ENCODE measurements around the gene NAALADL2.
"Not testable (repeated sequence)": the region's sequence is repeated elsewhere in the genome, so short reads cannot be mapped to it uniquely, and the experiment has no call there.

The NAALADL2 gene

GRCh38 chr3:175526191-175526590 is 667.1 kb downstream of the NAALADL2 start:
- Histone ChIP-seq H3K27ac (ENCODE audit: low read depth, low read length) (no peak overlapping the region), H3K9ac (ENCODE audit: low read length) (no peak overlapping the region), H3K4me1 (ENCODE audit: insufficient read depth, low read length) (no peaks in the 10 kb centered on the region), H3K36me3 (ENCODE audit: insufficient read depth, low read length) (no peaks in the 10 kb centered on the region), H3K9me3 (ENCODE audit: low read length) (no peaks in the 10 kb centered on the region), H3K4me3 (ENCODE audit: low read depth in 1 of 2, low read length in 2 of 2) (peak overlapping the region in 1 of 2 donors; percentile 32), H3K27me3 (ENCODE audit: control insufficient read depth in 1 of 2, insufficient read depth in 2 of 2, low read length in 2 of 2) (no peaks in the 10 kb centered on the region)

DNA sequence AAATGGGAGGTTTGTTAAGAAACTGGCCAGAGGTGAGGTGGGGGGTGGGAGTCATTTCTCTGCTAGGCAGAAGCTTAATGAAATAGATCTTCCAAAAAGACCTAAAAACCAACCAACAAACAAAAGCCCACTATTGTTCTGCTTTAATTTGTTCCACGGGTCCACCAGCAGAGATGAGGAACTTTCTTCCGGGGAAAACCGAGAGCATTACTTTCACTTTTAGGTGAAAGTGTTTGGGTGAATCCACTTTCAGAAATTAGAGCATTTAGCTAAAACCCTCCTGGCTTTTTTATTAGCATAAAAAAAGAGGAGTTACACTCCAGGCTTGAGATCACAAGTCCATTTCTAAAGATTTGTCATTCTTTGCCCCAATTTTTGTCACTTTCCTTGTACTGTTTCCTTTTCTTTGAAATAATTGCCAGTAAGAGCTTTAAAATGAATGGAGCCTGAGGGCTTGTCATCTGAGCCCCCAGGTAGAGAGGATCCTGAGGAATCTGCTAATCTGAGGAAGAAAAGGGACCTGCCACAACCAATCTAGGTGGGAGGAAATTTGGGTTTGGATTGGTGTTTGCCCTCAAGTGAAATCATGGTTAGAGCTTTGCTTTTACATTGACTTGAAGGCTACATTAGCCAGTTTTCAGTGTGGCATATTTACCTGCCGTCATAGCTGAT is 667.6 kb downstream of the NAALADL2 start:
- Histone ChIP-seq H3K36me3 (ENCODE audit: insufficient read depth, low read length) (no peaks in the 10 kb centered on the region), H3K4me3 (ENCODE audit: low read depth in 1 of 2, low read length in 2 of 2) (peak overlapping the region; percentile 11 to 32), H3K9me3 (ENCODE audit: low read length) (no peaks in the 10 kb centered on the region), H3K4me1 (ENCODE audit: insufficient read depth, low read length) (no peaks in the 10 kb centered on the region), H3K27ac (ENCODE audit: low read depth, low read length) (no peak overlapping the region), H3K27me3 (ENCODE audit: control insufficient read depth in 1 of 2, insufficient read depth in 2 of 2, low read length in 2 of 2) (no peaks in the 10 kb centered on the region), H3K9ac (ENCODE audit: low read length) (no peak overlapping the region)

GRCh38 chr3:175528693-175529092 is 669.6 kb downstream of the NAALADL2 start:
- H3K9ac ChIP-seq (ENCODE audit: low read length); H3K36me3 ChIP-seq (ENCODE audit: insufficient read depth, low read length); H3K27ac ChIP-seq (ENCODE audit: low read depth, low read length); H3K9me3 ChIP-seq (ENCODE audit: low read length); H3K4me3 ChIP-seq (ENCODE audit: low read depth in 1 of 2, low read length in 2 of 2); H3K27me3 ChIP-seq (ENCODE audit: control insufficient read depth in 1 of 2, insufficient read depth in 2 of 2, low read length in 2 of 2); H3K4me1 ChIP-seq (ENCODE audit: insufficient read depth, low read length): not testable (repeated sequence)

GRCh38 chr3:175535351-175535750 is 676.2 kb downstream of the NAALADL2 start:
- Histone ChIP-seq H3K36me3 (ENCODE audit: insufficient read depth, low read length) (no peaks in the 10 kb centered on the region), H3K9me3 (ENCODE audit: low read length) (no peaks in the 10 kb centered on the region), H3K27me3 (ENCODE audit: control insufficient read depth in 1 of 2, insufficient read depth in 2 of 2, low read length in 2 of 2) (no peaks in the 10 kb centered on the region), H3K9ac (ENCODE audit: low read length) (no peak overlapping the region), H3K4me1 (ENCODE audit: insufficient read depth, low read length) (no peaks in the 10 kb centered on the region), H3K27ac (ENCODE audit: low read depth, low read length) (no peak overlapping the region), H3K4me3 (ENCODE audit: low read depth in 1 of 2, low read length in 2 of 2) (no peak overlapping the region)

DNA sequence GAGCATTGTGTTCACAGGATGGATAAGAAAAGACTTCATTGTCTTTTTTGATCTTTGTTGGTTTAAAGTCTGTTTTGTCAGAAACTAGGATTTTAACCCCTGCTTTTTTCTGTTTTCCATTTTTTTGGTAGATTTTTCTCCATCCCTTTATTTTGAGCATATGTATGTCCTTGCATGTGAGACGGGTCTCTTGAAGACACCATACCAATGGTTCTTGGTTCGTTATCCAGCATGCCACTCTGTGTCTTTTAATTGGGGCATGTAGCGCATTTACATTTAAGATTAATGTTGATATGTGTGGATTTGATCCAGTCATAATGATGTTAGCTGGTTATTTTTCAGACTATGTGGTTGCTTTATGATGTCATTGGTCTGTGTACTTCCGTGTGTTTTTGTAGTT is 687.0 kb downstream of the NAALADL2 start:
- Histone ChIP-seq H3K27ac (ENCODE audit: low read depth, low read length) (no peak overlapping the region), H3K4me3 (ENCODE audit: low read depth in 1 of 2, low read length in 2 of 2) (no peak overlapping the region), H3K27me3 (ENCODE audit: control insufficient read depth in 1 of 2, insufficient read depth in 2 of 2, low read length in 2 of 2) (no peaks in the 10 kb centered on the region), H3K9ac (ENCODE audit: low read length) (no peak overlapping the region), H3K9me3 (ENCODE audit: low read length) (no peaks in the 10 kb centered on the region), H3K4me1 (ENCODE audit: insufficient read depth, low read length) (no peaks in the 10 kb centered on the region), H3K36me3 (ENCODE audit: insufficient read depth, low read length) (no peaks in the 10 kb centered on the region)

DNA sequence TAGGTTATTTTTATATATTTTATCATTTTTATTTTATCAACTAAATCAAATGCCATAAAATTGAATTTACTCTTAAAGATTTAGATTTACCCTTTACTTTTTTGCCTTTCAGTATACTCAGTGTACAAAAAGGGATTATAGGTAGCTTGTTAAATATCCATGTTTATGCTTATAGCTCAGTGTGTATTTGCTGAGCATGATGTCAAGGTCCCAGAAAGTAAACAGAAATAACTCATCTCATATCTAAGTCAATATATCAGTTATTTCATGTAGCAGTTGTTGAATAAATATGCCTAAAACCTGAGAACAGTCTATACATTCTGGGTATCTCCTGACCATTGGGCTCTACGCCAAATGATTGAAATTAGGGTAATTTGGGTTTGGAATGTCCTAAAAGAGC is 693.8 kb downstream of the NAALADL2 start:
- Histone ChIP-seq H3K27ac (ENCODE audit: low read depth, low read length) (no peak overlapping the region), H3K4me3 (ENCODE audit: low read depth in 1 of 2, low read length in 2 of 2) (no peak overlapping the region), H3K9me3 (ENCODE audit: low read length) (no peaks in the 10 kb centered on the region), H3K4me1 (ENCODE audit: insufficient read depth, low read length) (no peaks in the 10 kb centered on the region), H3K9ac (ENCODE audit: low read length) (no peak overlapping the region), H3K27me3 (ENCODE audit: control insufficient read depth in 1 of 2, insufficient read depth in 2 of 2, low read length in 2 of 2) (no peaks in the 10 kb centered on the region), H3K36me3 (ENCODE audit: insufficient read depth, low read length) (no peaks in the 10 kb centered on the region)

DNA sequence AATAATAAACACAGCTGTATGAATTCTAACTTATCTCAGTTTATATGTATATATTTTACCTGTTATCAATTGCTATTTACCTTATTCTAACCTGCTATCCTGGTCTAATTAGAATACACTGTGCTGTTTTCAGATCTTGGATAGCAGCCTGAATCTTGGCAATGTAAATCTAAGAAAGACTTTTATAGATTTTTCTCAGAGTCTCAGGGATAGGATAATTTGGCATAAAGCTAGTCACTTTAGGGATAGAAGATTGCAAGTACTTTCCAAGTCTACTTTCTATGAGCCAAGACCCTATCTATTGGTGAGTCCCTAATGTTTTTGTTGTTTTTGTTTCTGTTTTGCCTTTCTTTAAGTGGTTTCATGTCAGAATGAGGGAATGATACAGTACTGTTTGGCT is 695.7 kb downstream of the NAALADL2 start:
- Histone ChIP-seq H3K36me3 (ENCODE audit: insufficient read depth, low read length) (no peaks in the 10 kb centered on the region), H3K4me3 (ENCODE audit: low read depth in 1 of 2, low read length in 2 of 2) (no peak overlapping the region), H3K4me1 (ENCODE audit: insufficient read depth, low read length) (no peaks in the 10 kb centered on the region), H3K9ac (ENCODE audit: low read length) (no peak overlapping the region), H3K27me3 (ENCODE audit: control insufficient read depth in 1 of 2, insufficient read depth in 2 of 2, low read length in 2 of 2) (no peaks in the 10 kb centered on the region), H3K27ac (ENCODE audit: low read depth, low read length) (no peak overlapping the region), H3K9me3 (ENCODE audit: low read length) (no peaks in the 10 kb centered on the region)

DNA sequence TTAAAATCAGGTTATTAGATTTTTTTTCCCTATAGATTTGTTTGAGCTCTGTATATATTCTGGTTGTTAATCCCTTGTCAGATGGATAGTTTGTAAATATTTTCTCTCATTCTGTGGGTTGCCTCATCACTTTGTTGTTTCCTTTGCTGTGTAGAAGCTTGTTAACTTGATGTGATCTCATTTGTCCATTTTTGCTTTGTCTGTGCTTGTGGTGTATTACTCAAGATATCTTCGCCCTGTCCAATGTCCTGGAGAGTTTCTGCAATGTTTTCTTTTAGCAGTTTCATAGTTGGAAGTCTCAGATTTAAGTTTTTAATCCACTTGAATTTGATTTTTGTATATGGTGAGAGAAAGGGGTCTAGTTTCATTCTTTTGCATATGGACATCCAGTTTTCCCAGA is 699.1 kb downstream of the NAALADL2 start:
- H3K27ac ChIP-seq (ENCODE audit: low read depth, low read length) = no peak overlapping the region
- H3K4me1 ChIP-seq (ENCODE audit: insufficient read depth, low read length) = no peaks in the 10 kb centered on the region
- no peaks in the 10 kb centered on the region for H3K36me3 ChIP-seq (ENCODE audit: insufficient read depth, low read length)
- no peaks in the 10 kb centered on the region for H3K27me3 ChIP-seq (ENCODE audit: control insufficient read depth in 1 of 2, insufficient read depth in 2 of 2, low read length in 2 of 2)
- no peaks in the 10 kb centered on the region for H3K9me3 ChIP-seq (ENCODE audit: low read length)
- no peak overlapping the region for H3K9ac ChIP-seq (ENCODE audit: low read length)
- H3K4me3 ChIP-seq (ENCODE audit: low read depth in 1 of 2, low read length in 2 of 2) = no peak overlapping the region

DNA sequence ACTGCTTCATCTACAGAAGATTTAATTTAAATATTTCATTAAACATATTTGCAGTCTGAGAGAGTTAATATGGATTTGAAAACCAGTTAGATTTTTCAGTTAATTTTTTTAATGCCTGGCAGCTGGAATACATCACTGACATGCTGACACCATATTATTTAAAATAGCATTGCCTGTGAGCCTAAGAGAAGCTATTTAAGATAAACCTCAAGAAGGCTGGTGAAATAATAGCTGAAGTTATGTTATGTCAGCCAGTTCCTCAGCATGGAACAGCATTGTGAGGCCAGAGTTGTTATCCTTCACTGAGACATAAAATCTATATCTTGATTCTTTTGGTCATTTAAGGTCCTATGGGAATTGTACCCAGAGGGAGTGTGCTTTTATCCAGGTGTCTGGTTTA is 705.2 kb downstream of the NAALADL2 start:
- H3K9ac ChIP-seq (ENCODE audit: low read length) = no peak overlapping the region
- no peaks in the 10 kb centered on the region for H3K27me3 ChIP-seq (ENCODE audit: control insufficient read depth in 1 of 2, insufficient read depth in 2 of 2, low read length in 2 of 2)
- H3K4me1 ChIP-seq (ENCODE audit: insufficient read depth, low read length) = no peaks in the 10 kb centered on the region
- H3K27ac ChIP-seq (ENCODE audit: low read depth, low read length) = no peak overlapping the region
- no peaks in the 10 kb centered on the region for H3K9me3 ChIP-seq (ENCODE audit: low read length)
- no peaks in the 10 kb centered on the region for H3K36me3 ChIP-seq (ENCODE audit: insufficient read depth, low read length)
- H3K4me3 ChIP-seq (ENCODE audit: low read depth in 1 of 2, low read length in 2 of 2) = no peak overlapping the region

DNA sequence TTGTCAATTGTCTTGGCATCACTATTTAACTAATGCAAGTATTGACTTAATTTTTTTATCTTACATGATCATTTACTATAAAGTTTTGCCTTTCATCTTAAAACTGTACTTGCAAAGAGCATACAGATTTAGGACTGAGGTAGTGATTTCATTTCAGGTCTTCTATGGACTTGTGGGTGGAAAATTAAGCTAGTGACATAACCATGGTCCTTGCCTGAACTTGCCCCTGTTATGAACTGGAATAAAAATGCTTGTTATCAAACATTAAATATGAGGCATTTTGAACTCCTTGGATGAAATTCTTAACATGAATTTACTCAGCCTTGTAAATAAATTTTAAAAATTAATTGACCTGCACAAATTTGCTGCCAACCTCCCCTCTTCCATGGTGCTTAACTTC is 712.0 kb downstream of the NAALADL2 start:
- Histone ChIP-seq H3K36me3 (ENCODE audit: insufficient read depth, low read length) (no peaks in the 10 kb centered on the region), H3K9me3 (ENCODE audit: low read length) (no peaks in the 10 kb centered on the region), H3K9ac (ENCODE audit: low read length) (no peak overlapping the region), H3K4me3 (ENCODE audit: low read depth in 1 of 2, low read length in 2 of 2) (no peak overlapping the region), H3K27me3 (ENCODE audit: control insufficient read depth in 1 of 2, insufficient read depth in 2 of 2, low read length in 2 of 2) (no peaks in the 10 kb centered on the region), H3K27ac (ENCODE audit: low read depth, low read length) (no peak overlapping the region), H3K4me1 (ENCODE audit: insufficient read depth, low read length) (no peaks in the 10 kb centered on the region)

DNA sequence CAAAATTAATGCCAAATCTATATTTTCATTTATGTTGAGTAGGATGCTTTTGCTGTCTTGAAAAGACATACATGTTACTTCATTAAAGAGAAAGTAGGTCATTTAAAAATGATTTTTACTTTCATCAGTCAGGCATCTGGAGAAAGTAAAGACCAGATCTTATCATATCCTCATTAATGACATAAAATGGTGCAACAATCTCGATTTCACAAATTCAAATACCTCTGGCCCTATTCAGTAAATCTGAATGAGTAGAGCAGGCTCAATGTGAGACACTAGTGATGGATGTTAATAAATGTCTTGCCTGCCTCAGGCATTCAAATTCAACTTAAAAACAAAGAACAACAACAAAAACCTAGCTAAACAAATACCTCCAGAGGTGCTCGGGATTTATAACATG is 714.1 kb downstream of the NAALADL2 start:
- Histone ChIP-seq H3K27me3 (ENCODE audit: control insufficient read depth in 1 of 2, insufficient read depth in 2 of 2, low read length in 2 of 2) (no peaks in the 10 kb centered on the region), H3K9me3 (ENCODE audit: low read length) (no peaks in the 10 kb centered on the region), H3K9ac (ENCODE audit: low read length) (no peak overlapping the region), H3K36me3 (ENCODE audit: insufficient read depth, low read length) (no peaks in the 10 kb centered on the region), H3K27ac (ENCODE audit: low read depth, low read length) (no peak overlapping the region), H3K4me3 (ENCODE audit: low read depth in 1 of 2, low read length in 2 of 2) (no peak overlapping the region), H3K4me1 (ENCODE audit: insufficient read depth, low read length) (no peaks in the 10 kb centered on the region)

- Histone ChIP-seq H3K36me3 (ENCODE audit: insufficient read depth, low read length) (no peaks in the 10 kb centered on the region), H3K4me1 (ENCODE audit: insufficient read depth, low read length) (no peaks in the 10 kb centered on the region), H3K27me3 (ENCODE audit: control insufficient read depth in 1 of 2, insufficient read depth in 2 of 2, low read length in 2 of 2) (no peaks in the 10 kb centered on the region), H3K9me3 (ENCODE audit: low read length) (no peaks in the 10 kb centered on the region), H3K27ac (ENCODE audit: low read depth, low read length) (no peak overlapping the region), H3K4me3 (ENCODE audit: low read depth in 1 of 2, low read length in 2 of 2) (no peak overlapping the region), H3K9ac (ENCODE audit: low read length) (no peak overlapping the region)
These were observed 721.2 kb downstream of the NAALADL2 start for GRCh38 chr3:175580318-175580717.

Measured in muscle layer of colon (tissue), 2 donors.